Measurements from ENCODE around the gene KYNU. TPM values are rescaled to one million over a fixed set of nuclear protein-coding genes. Genes with fewer than 3 reads are reported as not detected.

The KYNU gene
- total and polyA plus RNA-seq, 4 experiments from 2014 or later: 0.73 to 1.3 (median 0.85) TPM; not detected in 1

DNA sequence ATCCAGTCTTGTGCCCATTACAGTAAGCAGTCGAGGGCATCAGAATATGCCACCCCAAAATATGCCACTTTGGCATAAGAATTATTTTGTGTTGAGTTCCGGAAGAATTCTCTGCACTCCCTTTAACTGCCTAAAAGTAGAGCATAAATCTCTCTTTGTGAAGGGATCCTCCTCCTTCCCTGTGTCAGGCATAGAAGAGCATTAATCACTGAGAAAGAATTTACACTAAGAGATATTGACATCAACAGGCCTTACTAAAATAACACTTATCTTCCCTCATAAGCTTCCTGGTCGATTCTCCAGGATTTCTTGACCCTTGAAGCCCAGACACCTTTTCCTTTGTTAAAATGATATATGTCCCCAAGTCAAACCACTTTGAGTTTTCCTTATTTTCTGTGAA, 27.6 kb upstream of the KYNU start:
- no peaks in the 10 kb centered on the region for H3K36me3 ChIP-seq (ENCODE audit: insufficient read depth, low read length)
- H3K4me3 Mint-ChIP-seq: no peak overlapping the region
- no peak overlapping the region for H3K27ac Mint-ChIP-seq
- no peaks in the 10 kb centered on the region for H3K4me1 Mint-ChIP-seq
- peaks cover 0 to 2% (median 0%) of the 10 kb centered on the region in 8 donors for H3K9me3 Mint-ChIP-seq
- no peaks in the 10 kb centered on the region for H3K36me3 Mint-ChIP-seq
- peaks cover 1% of the 10 kb centered on the region in 2 donors for H3K27me3 Mint-ChIP-seq
- H3K9me3 ChIP-seq (ENCODE audit: control insufficient read depth in 1 of 2, low read length in 2 of 2): no peaks in the 10 kb centered on the region
- no peak overlapping the region for H3K27ac ChIP-seq (ENCODE audit: low read depth, low read length)
- DNase-seq: no peak
- ChIA-PET CTCF (ENCODE audit: partially characterized antibody) (no interaction called here), POLR2A (ENCODE audit: partially characterized antibody) (no interaction called here)
- intact Hi-C loops (cut with micrococcal nuclease): no loop called here
- H3K27me3 ChIP-seq (ENCODE audit: insufficient read depth, low read length): no peaks in the 10 kb centered on the region
- H3K4me3 ChIP-seq (ENCODE audit: low read length in 2 of 2): no peak overlapping the region
- H3K4me1 ChIP-seq (ENCODE audit: insufficient read depth, low read length): no peaks in the 10 kb centered on the region

DNA sequence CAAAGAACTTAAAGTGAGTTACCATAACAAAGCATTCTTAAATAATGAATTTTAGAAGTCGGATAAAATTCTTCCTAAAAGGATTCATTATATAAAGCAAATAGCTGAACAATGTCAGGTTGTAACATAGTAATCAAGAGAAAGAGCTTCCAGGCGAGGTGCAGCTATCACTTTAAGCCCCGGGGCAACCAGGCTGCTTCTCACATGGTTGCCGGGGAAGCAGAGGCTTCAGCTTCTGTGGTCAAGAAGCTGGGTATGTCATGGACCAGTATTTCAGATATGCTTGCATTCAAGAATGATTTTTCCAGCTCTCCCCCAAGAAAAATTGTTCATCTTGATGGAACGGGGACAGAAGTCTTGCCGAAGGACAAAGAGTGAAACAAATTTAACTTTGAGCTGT, 23.6 kb upstream of the KYNU start:
- intact Hi-C loops (cut with micrococcal nuclease): no loop called here
- Mint-ChIP-seq H3K9me3 (peaks cover 0 to 1% (median 0%) of the 10 kb centered on the region in 8 donors), H3K36me3 (no peaks in the 10 kb centered on the region), H3K27ac (no peak overlapping the region), H3K4me1 (no peaks in the 10 kb centered on the region), H3K4me3 (no peak overlapping the region), H3K27me3 (peaks cover 0 to 3% of the 10 kb centered on the region in 2 donors)
- Histone ChIP-seq H3K27ac (ENCODE audit: low read depth, low read length) (no peak overlapping the region), H3K27me3 (ENCODE audit: insufficient read depth, low read length) (no peaks in the 10 kb centered on the region), H3K4me1 (ENCODE audit: insufficient read depth, low read length) (no peaks in the 10 kb centered on the region), H3K9me3 (ENCODE audit: control insufficient read depth in 1 of 2, low read length in 2 of 2) (no peaks in the 10 kb centered on the region), H3K36me3 (ENCODE audit: insufficient read depth, low read length) (no peaks in the 10 kb centered on the region), H3K4me3 (ENCODE audit: low read length in 2 of 2) (no peak overlapping the region)
- no peak for DNase-seq
- ChIA-PET POLR2A (ENCODE audit: partially characterized antibody) (no interaction called here), CTCF (ENCODE audit: partially characterized antibody) (no interaction called here)

DNA sequence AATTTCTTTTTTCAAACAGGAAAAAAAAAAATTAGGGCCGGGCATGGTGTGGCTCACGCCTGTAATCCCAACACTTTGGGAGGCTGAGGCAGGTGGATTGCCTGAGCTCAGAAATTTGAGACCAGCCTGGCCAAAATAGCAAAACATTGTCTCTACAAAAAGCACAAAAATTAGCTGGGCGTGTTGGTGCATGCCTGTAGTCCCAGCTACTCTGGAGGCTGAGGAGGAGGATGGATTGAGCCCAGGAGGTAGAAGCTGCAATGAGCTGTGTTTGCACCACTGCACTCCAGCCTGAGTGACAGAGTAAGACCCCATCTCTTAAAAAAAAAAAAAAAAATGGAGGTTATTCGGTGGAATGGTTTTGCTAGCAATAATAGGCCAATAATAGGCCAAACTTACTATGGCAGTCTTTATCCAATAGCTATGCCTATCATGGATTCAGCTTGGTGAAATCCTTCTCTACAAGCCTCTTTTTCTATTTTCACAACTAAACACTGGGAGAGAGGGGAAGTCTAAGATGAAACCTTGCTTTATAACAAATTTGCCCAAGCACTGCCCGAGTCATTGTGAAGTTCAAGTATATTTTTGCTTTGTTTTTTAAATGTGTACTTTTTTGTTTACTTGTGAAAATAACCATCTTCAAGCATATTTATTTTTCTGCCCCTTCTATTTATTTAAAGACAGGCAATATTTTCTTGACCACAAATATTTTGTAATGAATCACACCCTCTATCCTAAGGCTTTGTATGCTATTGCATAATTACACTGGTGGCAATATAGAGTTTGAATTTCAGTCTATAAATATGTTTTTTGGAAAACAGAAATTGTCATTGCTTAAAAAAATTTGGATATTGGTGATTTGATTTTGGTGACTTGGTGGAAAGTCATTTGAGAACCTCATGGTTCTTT, 20.0 kb upstream of the KYNU start:
- intact Hi-C loops (cut with micrococcal nuclease): no loop called here
- CTCF ChIA-PET (ENCODE audit: partially characterized antibody): no interaction called here
- Histone ChIP-seq H3K36me3 (ENCODE audit: insufficient read depth, low read length) (no peaks in the 10 kb centered on the region), H3K27me3 (ENCODE audit: insufficient read depth, low read length) (no peaks in the 10 kb centered on the region), H3K9me3 (ENCODE audit: control insufficient read depth in 1 of 2, low read length in 2 of 2) (no peaks in the 10 kb centered on the region), H3K4me3 (ENCODE audit: low read length in 2 of 2) (no peak overlapping the region), H3K27ac (ENCODE audit: low read depth, low read length) (no peak overlapping the region), H3K4me1 (ENCODE audit: insufficient read depth, low read length) (no peaks in the 10 kb centered on the region)
- Mint-ChIP-seq H3K27me3 (peaks cover 0 to 3% of the 10 kb centered on the region in 2 donors), H3K4me1 (no peaks in the 10 kb centered on the region), H3K9me3 (peaks cover 0 to 2% (median 0%) of the 10 kb centered on the region in 8 donors), H3K27ac (no peak overlapping the region), H3K36me3 (no peaks in the 10 kb centered on the region), H3K4me3 (no peak overlapping the region)
- DNase-seq: no peak
- POLR2A ChIA-PET (ENCODE audit: partially characterized antibody): interaction anchor here (0.6 kb wide), 1 partner anchor 10 kb away, joined by 5 read pairs; no protein-coding TSS in a partner anchor

DNA sequence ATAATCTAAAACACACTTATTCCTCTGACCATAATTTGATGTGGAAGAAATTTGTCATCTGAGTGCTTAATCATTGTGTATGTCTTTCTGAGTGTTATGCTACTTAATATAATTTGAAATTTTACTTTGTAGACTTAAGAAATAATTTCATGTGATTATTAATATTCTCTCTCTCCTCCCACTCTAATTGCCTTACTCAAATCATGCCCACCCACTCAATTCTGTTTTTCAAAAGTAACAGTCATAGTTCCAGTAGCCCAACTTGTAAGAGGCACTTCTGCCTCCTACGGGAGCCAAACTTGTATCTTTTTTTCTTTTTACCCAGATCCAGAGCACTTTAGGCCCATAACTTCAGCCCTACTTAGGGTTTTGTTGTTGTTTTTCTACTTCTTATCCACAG, 18.5 kb upstream of the KYNU start:
- no peaks in the 10 kb centered on the region for H3K4me1 Mint-ChIP-seq
- peaks cover 0 to 5% of the 10 kb centered on the region in 2 donors for H3K27me3 Mint-ChIP-seq
- H3K27ac Mint-ChIP-seq: no peak overlapping the region
- DNase-seq: no peak
- no peak overlapping the region for H3K4me3 Mint-ChIP-seq
- ChIA-PET CTCF (ENCODE audit: partially characterized antibody) (no interaction called here), POLR2A (ENCODE audit: partially characterized antibody) (no interaction called here)
- H3K36me3 Mint-ChIP-seq: no peaks in the 10 kb centered on the region
- Histone ChIP-seq H3K36me3 (ENCODE audit: insufficient read depth, low read length) (no peaks in the 10 kb centered on the region), H3K4me1 (ENCODE audit: insufficient read depth, low read length) (no peaks in the 10 kb centered on the region), H3K27ac (ENCODE audit: low read depth, low read length) (no peak overlapping the region), H3K4me3 (ENCODE audit: low read length in 2 of 2) (no peak overlapping the region), H3K27me3 (ENCODE audit: insufficient read depth, low read length) (no peaks in the 10 kb centered on the region), H3K9me3 (ENCODE audit: control insufficient read depth in 1 of 2, low read length in 2 of 2) (no peaks in the 10 kb centered on the region)
- H3K9me3 Mint-ChIP-seq: peaks cover 0 to 2% (median 0%) of the 10 kb centered on the region in 8 donors
- intact Hi-C loops (cut with micrococcal nuclease): no loop called here

DNA sequence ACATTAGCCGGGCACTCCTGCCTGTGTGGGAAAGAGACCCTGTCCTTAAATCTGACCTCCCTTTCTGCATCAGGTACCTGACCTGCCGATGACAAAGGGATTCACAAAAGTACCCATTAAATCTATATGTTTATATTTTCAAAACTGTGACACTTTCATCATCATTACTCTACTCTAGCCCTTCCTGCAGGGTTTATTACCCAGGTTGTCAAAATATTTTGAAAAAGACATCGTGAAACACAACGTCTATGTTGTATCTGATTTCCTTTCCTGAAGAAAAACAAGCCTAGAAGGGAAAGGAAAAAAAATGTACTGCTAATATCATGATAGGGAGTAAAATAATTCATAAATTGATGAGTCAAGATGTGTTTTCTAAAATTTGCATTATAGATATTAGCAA, 15.2 kb upstream of the KYNU start:
- H3K27ac ChIP-seq (ENCODE audit: low read depth, low read length): no peak overlapping the region
- no peaks in the 10 kb centered on the region for H3K27me3 ChIP-seq (ENCODE audit: insufficient read depth, low read length)
- no peak overlapping the region for H3K27ac Mint-ChIP-seq
- H3K4me3 ChIP-seq (ENCODE audit: low read length in 2 of 2): no peak overlapping the region
- peaks cover 0 to 2% (median 0%) of the 10 kb centered on the region in 8 donors for H3K9me3 Mint-ChIP-seq
- peaks cover 3% of the 10 kb centered on the region in 2 donors for H3K27me3 Mint-ChIP-seq
- no peak for DNase-seq
- CTCF ChIA-PET (ENCODE audit: partially characterized antibody): no interaction called here
- H3K36me3 Mint-ChIP-seq: no peaks in the 10 kb centered on the region
- POLR2A ChIA-PET (ENCODE audit: partially characterized antibody): no interaction called here
- H3K4me1 Mint-ChIP-seq: no peaks in the 10 kb centered on the region
- no peaks in the 10 kb centered on the region for H3K4me1 ChIP-seq (ENCODE audit: insufficient read depth, low read length)
- H3K9me3 ChIP-seq (ENCODE audit: control insufficient read depth in 1 of 2, low read length in 2 of 2): no peaks in the 10 kb centered on the region
- no peaks in the 10 kb centered on the region for H3K36me3 ChIP-seq (ENCODE audit: insufficient read depth, low read length)
- no peak overlapping the region for H3K4me3 Mint-ChIP-seq
- intact Hi-C loops (cut with micrococcal nuclease): no loop called here

DNA sequence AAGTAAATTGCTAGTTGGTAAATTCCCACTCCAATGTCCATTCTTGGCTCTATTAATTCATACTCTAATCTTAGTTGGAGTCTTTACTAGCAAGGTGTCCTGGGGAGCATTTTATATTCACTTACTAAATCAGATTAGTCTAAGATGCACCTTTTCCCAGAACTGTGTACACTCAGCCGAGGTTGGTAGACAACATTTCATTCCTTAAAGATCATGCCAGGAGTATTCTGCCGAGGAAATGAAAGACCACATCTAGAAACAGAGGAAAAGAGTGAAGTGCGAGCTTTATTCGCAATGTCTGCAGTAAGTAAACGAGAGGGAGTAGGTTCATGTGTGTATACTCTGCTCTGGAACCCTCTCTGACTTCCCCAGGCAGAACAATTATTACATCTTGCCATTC, 14.6 kb upstream of the KYNU start:
- Histone ChIP-seq H3K4me1 (ENCODE audit: insufficient read depth, low read length) (no peaks in the 10 kb centered on the region), H3K27me3 (ENCODE audit: insufficient read depth, low read length) (no peaks in the 10 kb centered on the region), H3K36me3 (ENCODE audit: insufficient read depth, low read length) (no peaks in the 10 kb centered on the region), H3K27ac (ENCODE audit: low read depth, low read length) (no peak overlapping the region), H3K4me3 (ENCODE audit: low read length in 2 of 2) (no peak overlapping the region), H3K9me3 (ENCODE audit: control insufficient read depth in 1 of 2, low read length in 2 of 2) (no peaks in the 10 kb centered on the region)
- DNase-seq: no peak
- Mint-ChIP-seq H3K27ac (no peak overlapping the region), H3K4me3 (no peak overlapping the region), H3K36me3 (no peaks in the 10 kb centered on the region), H3K4me1 (no peaks in the 10 kb centered on the region), H3K9me3 (peaks cover 0 to 2% (median 0%) of the 10 kb centered on the region in 8 donors), H3K27me3 (peaks cover 3 to 5% of the 10 kb centered on the region in 2 donors)
- CTCF ChIA-PET (ENCODE audit: partially characterized antibody): no interaction called here
- intact Hi-C loops (cut with micrococcal nuclease): no loop called here
- POLR2A ChIA-PET (ENCODE audit: partially characterized antibody): no interaction called here

DNA sequence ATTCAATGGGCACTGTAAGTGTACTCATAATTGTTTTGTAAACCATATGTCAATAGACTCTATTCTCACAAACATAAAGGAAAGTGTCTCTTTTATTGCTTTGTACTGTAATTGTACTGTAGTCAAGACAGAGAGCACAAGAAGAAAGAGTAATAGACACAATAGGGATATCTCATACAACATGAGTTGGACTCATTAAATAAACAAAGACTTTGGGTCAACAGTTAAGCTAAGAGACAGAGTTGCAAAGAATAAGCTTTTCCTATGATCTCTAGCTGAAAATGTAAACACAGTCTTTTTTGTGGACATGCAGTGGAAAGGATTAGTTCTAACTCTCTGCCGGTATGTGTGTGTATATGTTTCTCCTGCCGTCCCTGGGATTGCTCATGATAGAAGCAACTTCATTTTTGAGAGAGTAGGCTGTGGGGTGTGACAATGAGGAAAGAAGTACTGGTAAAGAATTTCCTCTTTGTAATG, 13.9 kb upstream of the KYNU start:
- POLR2A ChIA-PET (ENCODE audit: partially characterized antibody): no interaction called here

More for the DNA sequence above, 13.9 kb upstream of the KYNU start:
- Histone ChIP-seq H3K4me1 (ENCODE audit: insufficient read depth, low read length) (no peaks in the 10 kb centered on the region), H3K27ac (ENCODE audit: low read depth, low read length) (no peak overlapping the region), H3K9me3 (ENCODE audit: control insufficient read depth in 1 of 2, low read length in 2 of 2) (no peaks in the 10 kb centered on the region), H3K36me3 (ENCODE audit: insufficient read depth, low read length) (no peaks in the 10 kb centered on the region), H3K4me3 (ENCODE audit: low read length in 2 of 2) (no peak overlapping the region), H3K27me3 (ENCODE audit: insufficient read depth, low read length) (no peaks in the 10 kb centered on the region)
- CTCF ChIA-PET (ENCODE audit: partially characterized antibody): no interaction called here
- Mint-ChIP-seq H3K4me3 (no peak overlapping the region), H3K27me3 (peaks cover 3 to 5% of the 10 kb centered on the region in 2 donors), H3K4me1 (no peaks in the 10 kb centered on the region), H3K9me3 (peaks cover 0 to 2% (median 0%) of the 10 kb centered on the region in 8 donors), H3K36me3 (no peaks in the 10 kb centered on the region), H3K27ac (no peak overlapping the region)
- DNase-seq: no peak
- intact Hi-C loops (cut with micrococcal nuclease): no loop called here
